ENCODE results near the gene GSN. TPM values are rescaled to one million over a fixed set of nuclear protein-coding genes. Genes with fewer than 3 reads are reported as not detected.

Gene GSN
- total and polyA plus RNA-seq, 2 donors (not counting 1 experiment from before 2014, with no cell fraction given) = 38.4 to 45.4 TPM

DNA sequence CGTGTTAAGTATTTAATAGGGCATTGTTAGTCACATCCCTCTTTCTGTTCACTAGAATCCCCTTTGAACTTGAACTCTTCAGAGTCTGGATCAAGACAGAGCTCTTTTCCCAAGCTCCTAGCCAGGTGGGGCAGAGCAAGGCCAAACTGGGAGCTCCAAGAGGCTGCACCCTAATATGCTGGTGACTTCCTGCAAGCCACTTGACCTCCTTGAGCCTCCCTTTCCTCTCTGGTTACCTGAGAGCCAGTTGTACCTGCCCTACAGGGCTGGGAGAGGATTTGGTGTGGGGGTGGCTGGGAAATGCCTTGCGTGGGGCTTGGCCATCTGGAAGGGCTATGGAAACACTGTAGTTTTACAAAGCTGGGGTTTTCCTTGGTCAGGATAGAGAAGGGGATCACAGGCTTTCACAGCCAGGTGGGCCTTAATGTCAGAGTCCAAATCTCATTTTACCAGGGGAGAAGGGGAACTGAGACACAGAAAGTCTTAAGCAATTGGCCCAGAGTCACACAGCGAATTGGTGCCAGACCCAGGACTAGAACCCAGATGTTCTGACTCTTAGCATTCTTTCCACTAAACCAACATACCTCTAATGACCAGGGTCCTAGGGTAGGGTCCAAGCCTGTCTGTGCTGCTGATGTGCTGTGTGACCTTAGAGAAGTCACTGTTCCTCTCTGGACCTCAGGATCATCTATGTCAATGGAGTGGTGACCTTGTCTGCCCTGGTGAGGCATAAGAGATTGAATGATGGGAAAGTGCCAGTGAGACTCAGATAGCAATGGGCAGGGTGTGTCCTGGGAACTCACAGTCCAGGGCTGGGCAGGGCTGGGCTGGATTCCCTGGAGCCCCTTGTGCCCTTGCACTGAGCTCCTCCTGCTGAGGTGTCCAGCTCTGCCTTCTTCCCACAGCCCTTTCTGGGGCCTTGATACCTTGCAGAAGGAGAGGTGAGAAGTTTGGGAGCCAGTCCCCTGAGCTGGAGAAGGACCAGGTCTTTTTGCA, 35.8 kb downstream of the GSN start:
- Histone ChIP-seq H3K4me2 (replicated peaks; ENCODE audit: low read depth, low read length, poor library complexity, severe bottlenecking) (no peak overlapping the region), H3K36me3 (replicated peaks in 1 of 2; ENCODE audit: control extremely low read depth in 1 of 2, control insufficient read depth in 1 of 2, extremely low read depth in 1 of 2, insufficient read depth in 2 of 2, low read length in 1 of 2) (peaks cover 0 to 23% of the 10 kb centered on the region in 2 experiments), H3K9ac (ENCODE audit: low read length) (no peak overlapping the region), H3K4me3 (ENCODE audit: control extremely low read depth in 1 of 5, extremely low read depth in 1 of 5, insufficient read depth in 1 of 5, low read depth in 2 of 5, low read length in 4 of 5) (no peak overlapping the region), H3K9me3 (ENCODE audit: control extremely low read depth in 1 of 3, control insufficient read depth in 2 of 3, insufficient read depth in 1 of 3, low read length in 2 of 3) (peaks cover 0 to 4% (median 0%) of the 10 kb centered on the region in 3 donors), H3K4me1 (ENCODE audit: control insufficient read depth in 2 of 2, insufficient read depth in 2 of 2, low read length in 2 of 2) (peaks cover 13 to 18% of the 10 kb centered on the region in 2 donors), H2AFZ (ENCODE audit: insufficient read depth, low read depth, low read length, poor library complexity, severe bottlenecking) (no peak overlapping the region), H3K27ac (ENCODE audit: low read length in 2 of 2) (no peak overlapping the region), H3K79me2 (ENCODE audit: control insufficient read depth, insufficient read depth, low read length) (peaks cover 6% of the 10 kb centered on the region), H3K27me3 (replicated peaks in 1 of 4; ENCODE audit: control extremely low read depth in 1 of 4, control insufficient read depth in 3 of 4, insufficient read depth in 4 of 4, low read length in 3 of 4) (peaks cover 0 to 5% (median 2%) of the 10 kb centered on the region in 4 experiments), H4K20me1 (ENCODE audit: control insufficient read depth, insufficient read depth, low read length, poor library complexity, severe bottlenecking) (no peaks in the 10 kb centered on the region)
- ATAC-seq (ENCODE audit: low read depth) (no peak), DNase-seq (no peak)
- ChIA-PET CTCF (interaction anchor here (0.6 to 5.3 kb wide), 4 partner anchors 16 to 510 kb away, joined by 3 to 27 read pairs (median 4); no protein-coding TSS in a partner anchor), POLR2A (interaction anchor here (0.7 kb wide), 1 partner anchor 16 kb away, joined by 3 read pairs; no protein-coding TSS in a partner anchor)
- Mint-ChIP-seq H3K9me3 (ENCODE audit: insufficient read depth) (no peaks in the 10 kb centered on the region), H3K27ac (no peak overlapping the region), H3K4me3 (no peak overlapping the region), H3K4me1 (peaks cover 14% of the 10 kb centered on the region), H3K27me3 (peaks cover 4% of the 10 kb centered on the region)
- TF ChIP-seq CTCF (IDR thresholded peaks at IDR 0.05) (no peak), EZH2 (IDR thresholded peaks at IDR 0.05; ENCODE audit: borderline replicate concordance, insufficient read depth, low read depth, low read length, poor library complexity, severe bottlenecking) (no peak)
- WGBS (ENCODE audit: insufficient coverage) = 100% methylated on average over 1 of the region's 3 CpGs
- intact Hi-C loops (cut with micrococcal nuclease) = no loop called here
